PC-3 (cell line): ENCODE data around the gene SFMBT2. TPM values are rescaled to one million over a fixed set of nuclear protein-coding genes. Genes with fewer than 3 reads are reported as not detected.

Experiments
- ATAC-seq: fragments of 200-7000 bp; cut with Tn5 transposase; 2 replicates; pipeline ENCODE4 v1.9.1; 2020; ENCODE audit warnings: mild to moderate bottlenecking, moderate library complexity
- BruUV-seq: library from RNA; stranded (reverse); fragments of 400-500 nt; replicated peaks from 2 replicates; lab custom pipeline; 2021; lab: Mats Ljungman, UMichigan
- CTCF ChIA-PET: fragments of 300-600 bp; sonication (Branson Sonifier 250); formaldehyde crosslinking; loops from one replicate; lab custom pipeline; 2022; ENCODE audit warnings: antibody characterized with exemption; lab: Charles Lee
- POLR2A ChIA-PET: fragments of 300-600 bp; sonication (Branson Sonifier 250); formaldehyde crosslinking; loops from one replicate; lab custom pipeline; 2022; ENCODE audit warnings: antibody characterized with exemption; ENCODE audit not compliant: unreplicated experiment; lab: Charles Lee
- DNase-seq: peaks from one replicate; pipeline ENCODE4 v3.0.0-alpha.2; 2015
- H2AFZ ChIP-seq: fragments of 300-600 bp; sonication (generic); 2 replicates; pipeline ENCODE4 v1.6.0; 2016; ENCODE audit warnings: antibody characterized with exemption, low read length
- H3F3A ChIP-seq: fragments of 300-600 bp; sonication (generic); one replicate; pipeline ENCODE4 v1.6.0; 2017; ENCODE audit warnings: antibody characterized with exemption, low read length, control low read depth, mild to moderate bottlenecking; ENCODE audit not compliant: unreplicated experiment
- H3K27ac ChIP-seq: fragments of 300-600 bp; sonication (generic); 2 replicates; pipeline ENCODE4 v1.5.1; 2016; ENCODE audit warnings: mild to moderate bottlenecking, low read length
- H3K27me3 ChIP-seq: fragments of 300-600 bp; sonication (generic); 2 replicates; pipeline ENCODE4 v1.6.1; 2016; ENCODE audit warnings: low read length, mixed read lengths
- H3K36me3 ChIP-seq: fragments of 300-600 bp; sonication (generic); 2 replicates; pipeline ENCODE4 v1.6.1; 2016; ENCODE audit warnings: low read depth, mixed run types, low read length, mixed read lengths
- H3K4me1 ChIP-seq: fragments of 300-600 bp; sonication (generic); 2 replicates; pipeline ENCODE4 v1.5.1; 2016; ENCODE audit warnings: low read length; ENCODE audit not compliant: insufficient read depth
- H3K4me2 ChIP-seq: fragments of 300-600 bp; sonication (generic); 2 replicates; pipeline ENCODE4 v1.6.0; 2016; ENCODE audit warnings: low read length
- H3K4me3 ChIP-seq: fragments of 300-600 bp; sonication (generic); 2 replicates; pipeline ENCODE4 v1.5.1; 2016; ENCODE audit warnings: mild to moderate bottlenecking, low read length, mixed read lengths
- H3K79me2 ChIP-seq: fragments of 300-600 bp; sonication (generic); 2 replicates; pipeline ENCODE4 v1.6.1; 2017; ENCODE audit warnings: low read length, mixed read lengths
- H3K9ac ChIP-seq: fragments of 300-600 bp; sonication (generic); 2 replicates; pipeline ENCODE4 v1.6.0; 2016; ENCODE audit warnings: mild to moderate bottlenecking, low read length
- H3K9me2 ChIP-seq: fragments of 300-600 bp; sonication (generic); replicated peaks from 2 replicates; pipeline ENCODE4 v1.6.1; 2016; ENCODE audit warnings: mixed run types, low read length, mixed read lengths
- H3K9me3 ChIP-seq: fragments of 300-600 bp; sonication (generic); 2 replicates; pipeline ENCODE4 v1.6.1; 2016; ENCODE audit warnings: low read length, mixed read lengths
- H4K20me1 ChIP-seq: fragments of 300-600 bp; sonication (generic); 2 replicates; pipeline ENCODE4 v1.6.1; 2016; ENCODE audit warnings: low read length, mixed read lengths
- CTCF ChIP-seq: fragments of 300-600 bp; sonication (generic); conservative IDR thresholded peaks from 2 replicates; pipeline ENCODE4 v1.5.1; 2017; ENCODE audit warnings: antibody characterized with exemption, low read depth, mild to moderate bottlenecking, low read length
- EZH2 ChIP-seq: fragments of 300-600 bp; sonication (generic); IDR thresholded peaks from one replicate; pipeline ENCODE4 v1.6.1; 2017; ENCODE audit warnings: antibody characterized with exemption, mild to moderate bottlenecking, low read length; ENCODE audit not compliant: unreplicated experiment
- EZH2phosphoT487 ChIP-seq: fragments of 300-600 bp; sonication (generic); IDR thresholded peaks from 2 replicates; pipeline ENCODE4 v1.6.1; 2018; ENCODE audit warnings: mild to moderate bottlenecking, antibody characterized with exemption, low read length, borderline replicate concordance
- intact Hi-C: fragments of 100-400 bp; cut with micrococcal nuclease; formaldehyde crosslinking; loops from 2 replicates; pipeline ENCODE4 v1.9.0; 2023
- total RNA-seq: library from RNA; depleted of rRNA; stranded (reverse); fragments of >200 nt; gene quantifications from 2 replicates; pipeline ENCODE4 v1.2.3, GENCODE V29; 2014

The SFMBT2 gene
- total RNA-seq, 1 experiment from 2014 or later = 1.9 TPM

GRCh38 chr10:7281429-7281828 lies 129.4 kb downstream of the SFMBT2 start:
- Histone ChIP-seq H3K79me2 (no peaks in the 10 kb centered on the region), H3K27ac (no peak overlapping the region), H3K9me3 (no peaks in the 10 kb centered on the region), H3K4me3 (no peak overlapping the region), H4K20me1 (no peaks in the 10 kb centered on the region), H3K27me3 (no peaks in the 10 kb centered on the region), H3K9me2 (no peaks in the 10 kb centered on the region), H2AFZ (no peak overlapping the region), H3K4me2 (no peak overlapping the region), H3F3A (no peaks in the 10 kb centered on the region), H3K36me3 (no peaks in the 10 kb centered on the region), H3K4me1 (no peaks in the 10 kb centered on the region), H3K9ac (no peak overlapping the region)
- POLR2A ChIA-PET = no interaction called here
- CTCF ChIA-PET = no interaction called here
- intact Hi-C loops = no loop called here
- no peak for DNase-seq
- no peak for TF ChIP-seq CTCF
- ATAC-seq = no peak
- BruUV-seq = no TSS peak

- H2AFZ ChIP-seq = no peak overlapping the region
- H3K9me3 ChIP-seq = no peaks in the 10 kb centered on the region
- TF ChIP-seq EZH2 (no peak), EZH2phosphoT487 (no peak), CTCF (no peak)
- no peaks in the 10 kb centered on the region for H3F3A ChIP-seq
- H3K27ac ChIP-seq = no peak overlapping the region
- ATAC-seq (no peak), DNase-seq (no peak)
- H4K20me1 ChIP-seq = no peaks in the 10 kb centered on the region
- no peaks in the 10 kb centered on the region for H3K9me2 ChIP-seq
- H3K36me3 ChIP-seq = no peaks in the 10 kb centered on the region
- no peak overlapping the region for H3K4me2 ChIP-seq
- no TSS peak for BruUV-seq
- intact Hi-C loops = no loop called here
- no peaks in the 10 kb centered on the region for H3K79me2 ChIP-seq
- H3K27me3 ChIP-seq = no peaks in the 10 kb centered on the region
- H3K4me3 ChIP-seq = no peak overlapping the region
- no peaks in the 10 kb centered on the region for H3K4me1 ChIP-seq
- CTCF ChIA-PET = no interaction called here
- H3K9ac ChIP-seq = no peak overlapping the region
- POLR2A ChIA-PET = no interaction called here
Observed at GRCh38 chr10:7279303-7279702, 131.5 kb downstream of the SFMBT2 start.

GRCh38 chr10:7277867-7278266 lies 133.0 kb downstream of the SFMBT2 start:
- no peak overlapping the region for H3K9ac ChIP-seq
- no peaks in the 10 kb centered on the region for H3K4me1 ChIP-seq
- no peaks in the 10 kb centered on the region for H3K79me2 ChIP-seq
- intact Hi-C loops = no loop called here
- no peaks in the 10 kb centered on the region for H3F3A ChIP-seq
- H3K27ac ChIP-seq = no peak overlapping the region
- CTCF ChIA-PET = no interaction called here
- H3K4me2 ChIP-seq = no peak overlapping the region
- DNase-seq (no peak), ATAC-seq (no peak)
- no peak overlapping the region for H3K4me3 ChIP-seq
- no peak overlapping the region for H2AFZ ChIP-seq
- TF ChIP-seq CTCF (no peak), EZH2phosphoT487 (no peak), EZH2 (no peak)
- BruUV-seq = no TSS peak
- no peaks in the 10 kb centered on the region for H3K9me3 ChIP-seq
- H3K36me3 ChIP-seq = no peaks in the 10 kb centered on the region
- no peaks in the 10 kb centered on the region for H4K20me1 ChIP-seq
- POLR2A ChIA-PET = no interaction called here
- H3K27me3 ChIP-seq = no peaks in the 10 kb centered on the region
- no peaks in the 10 kb centered on the region for H3K9me2 ChIP-seq
